Gastroesophageal sphincter (tissue), 4 donors: ENCODE measurements around the gene HOXD13. TPM values are rescaled to one million over a fixed set of nuclear protein-coding genes. Genes with fewer than 3 reads are reported as not detected.

Source experiments
- ATAC-seq: fragments of 150-250 bp; one replicate; pipeline ENCODE4 v1.9.1; 2016; ENCODE audit warnings: mild to moderate bottlenecking, moderate library complexity
- H3K27ac ChIP-seq, 4 donors: fragments of 200-600 bp; sonication (generic) in 3 of 4; 1 replicate in 3 of 4; 2 replicates in 1 of 4; pipeline ENCODE4 v1.5.1; 2016 to 2019
- H3K27me3 ChIP-seq: fragments of 200-600 bp; sonication (generic); one replicate; pipeline ENCODE4 v1.5.1; 2019
- H3K36me3 ChIP-seq, 2 donors: fragments of 200-600 bp; sonication (generic); one replicate each; pipeline ENCODE4 v1.5.1; 2019; ENCODE audit warnings: control low read depth in 1 of 2
- H3K4me1 ChIP-seq, 3 donors: fragments of 200-600 bp; sonication (generic); 1 replicate in 2 of 3; 2 replicates in 1 of 3; pipeline ENCODE4 v1.5.1; 2016 to 2019; ENCODE audit warnings: control low read depth in 2 of 3
- H3K4me3 ChIP-seq, 2 donors: fragments of 200-600 bp; sonication (generic); one replicate each; pipeline ENCODE4 v1.5.1; 2019; ENCODE audit warnings: mild to moderate bottlenecking in 1 of 2, moderate library complexity in 1 of 2
- H3K9me3 ChIP-seq, 3 donors: fragments of 200-600 bp; sonication (generic); one replicate each; pipeline ENCODE4 v1.5.1; 2017 to 2019; ENCODE audit warnings: control low read depth in 2 of 3
- CTCF ChIP-seq, 4 experiments: fragments of 200-600 bp in 2 of 4; fragments of 450-650 bp in 2 of 4; sonication (generic) in 1 of 4; IDR thresholded peaks; one replicate each; pipeline ENCODE4 v1.5.1; 2017 to 2019; ENCODE audit warnings: antibody characterized with exemption in 4 of 4, mild to moderate bottlenecking in 2 of 4, moderate library complexity in 2 of 4
- EP300 ChIP-seq: sonication (generic); formaldehyde crosslinking; IDR thresholded peaks from one replicate; pipeline ENCODE4 v1.6.1; 2017; ENCODE audit warnings: antibody characterized with exemption, mild to moderate bottlenecking
- POLR2A ChIP-seq, 2 donors: fragments of 450-650 bp; IDR thresholded peaks; one replicate each; pipeline ENCODE4 v1.6.1; 2017; ENCODE audit warnings: antibody characterized with exemption in 2 of 2, mild to moderate bottlenecking in 2 of 2, moderate library complexity in 1 of 2
- POLR2AphosphoS5 ChIP-seq: sonication (generic); formaldehyde crosslinking; IDR thresholded peaks from one replicate; pipeline ENCODE4 v1.6.1; 2017; ENCODE audit warnings: antibody characterized with exemption
- WGBS, 2 donors: methylation state at CpG; one replicate each; pipeline ENCODE4 v1.1.5; 2018; ENCODE audit warnings: low coverage in 1 of 2; 5-methylcytosine and 5-hydroxymethylcytosine counted together
- total RNA-seq, 4 donors: library from RNA; depleted of rRNA; stranded (reverse); fragments of >200 nt; gene quantifications; one replicate each; pipeline ENCODE4 v1.1.0, GENCODE V29; 2016

The HOXD13 gene
- total RNA-seq, 4 donors from 2014 or later: not detected

GRCh38 chr2:176090862-176091261 is 1.7 kb upstream of the HOXD13 start:
- H3K36me3 ChIP-seq: no peaks in the 10 kb centered on the region
- peaks cover 100% of the 10 kb centered on the region for H3K27me3 ChIP-seq
- no peaks in the 10 kb centered on the region for H3K9me3 ChIP-seq
- ATAC-seq: no peak
- H3K4me3 ChIP-seq: no peak overlapping the region
- TF ChIP-seq CTCF (IDR thresholded peaks at IDR 0.05) (no peak), POLR2AphosphoS5 (no peak), POLR2A (IDR thresholded peaks at IDR 0.05) (no peak), EP300 (no peak)
- peaks cover 0 to 38% (median 25%) of the 10 kb centered on the region in 3 donors for H3K4me1 ChIP-seq
- 35 to 44% methylated on average over 3 to 4 of the region's 5 CpGs for WGBS, 2 donors
- no peak overlapping the region for H3K27ac ChIP-seq

GRCh38 chr2:176091329-176092258 is 927 bp upstream of the HOXD13 start:
- no peak for ATAC-seq
- no peak for TF ChIP-seq POLR2AphosphoS5
- no peak for TF ChIP-seq EP300
- TF ChIP-seq CTCF (IDR thresholded peaks at IDR 0.05): no peak
- no peak for TF ChIP-seq POLR2A (IDR thresholded peaks at IDR 0.05)
- Histone ChIP-seq H3K27me3 (peaks cover 100% of the 10 kb centered on the region), H3K9me3 (no peaks in the 10 kb centered on the region), H3K4me3 (no peak overlapping the region), H3K27ac (no peak overlapping the region), H3K36me3 (no peaks in the 10 kb centered on the region), H3K4me1 (peaks cover 0 to 37% (median 20%) of the 10 kb centered on the region in 3 donors)
- WGBS, 2 donors: 0 to 5% methylated on average over 2 to 11 of the region's 31 CpGs

GRCh38 chr2:176093145-176093897 is 800 bp downstream of the HOXD13 start:
- Histone ChIP-seq H3K9me3 (no peaks in the 10 kb centered on the region), H3K4me3 (peak overlapping the region in 1 of 2 donors; percentile 47), H3K27me3 (peaks cover 100% of the 10 kb centered on the region), H3K27ac (no peak overlapping the region), H3K4me1 (peaks cover 0 to 47% (median 24%) of the 10 kb centered on the region in 3 donors), H3K36me3 (no peaks in the 10 kb centered on the region)
- no peak for ATAC-seq
- TF ChIP-seq POLR2A (IDR thresholded peaks at IDR 0.05) (no peak), CTCF (IDR thresholded peaks at IDR 0.05) (no peak), POLR2AphosphoS5 (no peak), EP300 (no peak)
- WGBS, 2 donors: 6% methylated on average over 5 to 7 of the region's 53 CpGs

GRCh38 chr2:176093898-176094249 is 1.4 kb downstream of the HOXD13 start:
- 5 to 14% methylated on average over 5 to 8 of the region's 8 CpGs for WGBS, 2 donors
- Histone ChIP-seq H3K36me3 (no peaks in the 10 kb centered on the region), H3K27ac (no peak overlapping the region), H3K4me1 (peaks cover 0 to 48% (median 24%) of the 10 kb centered on the region in 3 donors), H3K27me3 (peaks cover 100% of the 10 kb centered on the region), H3K9me3 (no peaks in the 10 kb centered on the region), H3K4me3 (no peak overlapping the region)
- TF ChIP-seq POLR2AphosphoS5 (no peak), POLR2A (IDR thresholded peaks at IDR 0.05) (no peak), CTCF (IDR thresholded peaks at IDR 0.05) (no peak), EP300 (no peak)
- ATAC-seq: no peak
